GM23338 (cell line): ENCODE measurements around the gene CCDC81.

ENCODE experiments used
- CREB1 ChIP-seq: fragments of 250-450 bp; sonication (Bioruptor Pico); IDR thresholded peaks from 2 replicates; pipeline ENCODE4 v1.5.0; 2020; ENCODE audit warnings: low read depth, mild to moderate bottlenecking, moderate library complexity
- CTCF ChIP-seq, 2 experiments: fragments of 200-600 bp in 1 of 2; sonication (generic) in 1 of 2; conservative IDR thresholded peaks; 2 replicates each; pipeline versions ENCODE4 v1.5.1 to v1.6.1; 2016 to 2017; ENCODE audit warnings: antibody characterized with exemption in 2 of 2, low read depth in 2 of 2, mild to moderate bottlenecking in 2 of 2, moderate library complexity in 1 of 2
- ETS1 ChIP-seq: IDR thresholded peaks from 2 replicates; pipeline ENCODE4 v1.6.1; 2016; ENCODE audit warnings: antibody characterized with exemption
- EZH2 ChIP-seq: fragments of 200-600 bp; sonication (generic); IDR thresholded peaks from one replicate; pipeline ENCODE4 v1.8.0; 2017; ENCODE audit warnings: antibody characterized with exemption, mild to moderate bottlenecking, low read depth; ENCODE audit not compliant: unreplicated experiment
- REST ChIP-seq: IDR thresholded peaks from one replicate; pipeline ENCODE4 v1.6.1; 2018; ENCODE audit warnings: antibody characterized with exemption; ENCODE audit not compliant: unreplicated experiment

GRCh38 chr11:86440843-86441242 is 66.2 kb downstream of the CCDC81 start:
- TF ChIP-seq ETS1 (no peak), CTCF (conservative IDR thresholded peaks at IDR 0.05; ENCODE audit: low read depth in 2 of 2) (no peak), REST (no peak), EZH2 (no peak), CREB1 (CRISPR knock-in tag) (no peak)
